Astrocyte of the spinal cord (primary cell): ENCODE data around the gene OGDH.
A peak's percentile ranks its signal among the peaks of the same experiment; 100 is the strongest.

Source experiments
- DNase-seq: peaks from one replicate; pipeline ENCODE4 v3.0.0; 2011; ENCODE audit warnings: low read depth, low spot score
- H3K4me3 ChIP-seq: 2 replicates; pipeline ENCODE4 v1.5.1; 2011; ENCODE audit warnings: low read depth, mild to moderate bottlenecking, low read length, moderate library complexity
- in situ Hi-C: cut with HindIII; loops from 2 replicates; pipeline ENCODE4 v1.10.0; 2017; ENCODE audit warnings: low sequenced_read_pairs
- TF ChIP-seq, protein P1 (sequence below): IDR thresholded peaks from 2 replicates; pipeline ENCODE4 v1.5.1; 2012; ENCODE audit warnings: low read depth, mild to moderate bottlenecking, low read length, inconsistent platforms

Gene OGDH

DNA sequence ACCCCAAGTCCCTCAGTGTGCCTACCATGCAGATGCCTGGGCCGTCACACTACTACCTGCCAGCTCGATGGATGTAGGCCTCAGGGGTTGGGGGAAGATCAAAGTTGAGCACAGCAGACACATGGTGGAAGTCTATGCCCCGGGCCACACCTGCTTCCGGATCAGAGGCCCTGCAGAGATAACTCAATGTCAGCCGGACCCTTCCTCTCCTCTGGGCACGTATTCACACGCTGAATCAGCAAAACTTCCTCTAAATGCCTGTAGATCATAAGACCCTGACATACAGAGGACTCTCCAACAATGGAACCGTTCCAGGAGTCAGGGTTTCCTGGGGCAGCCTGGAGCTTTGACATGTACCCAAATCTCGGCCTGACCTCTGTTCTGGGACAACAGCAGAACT lies 36.5 kb upstream of the OGDH start:
- in situ Hi-C loops: no loop called here
- no peak for DNase-seq
- no peak overlapping the region for H3K4me3 ChIP-seq
- TF ChIP-seq, protein P1, sequence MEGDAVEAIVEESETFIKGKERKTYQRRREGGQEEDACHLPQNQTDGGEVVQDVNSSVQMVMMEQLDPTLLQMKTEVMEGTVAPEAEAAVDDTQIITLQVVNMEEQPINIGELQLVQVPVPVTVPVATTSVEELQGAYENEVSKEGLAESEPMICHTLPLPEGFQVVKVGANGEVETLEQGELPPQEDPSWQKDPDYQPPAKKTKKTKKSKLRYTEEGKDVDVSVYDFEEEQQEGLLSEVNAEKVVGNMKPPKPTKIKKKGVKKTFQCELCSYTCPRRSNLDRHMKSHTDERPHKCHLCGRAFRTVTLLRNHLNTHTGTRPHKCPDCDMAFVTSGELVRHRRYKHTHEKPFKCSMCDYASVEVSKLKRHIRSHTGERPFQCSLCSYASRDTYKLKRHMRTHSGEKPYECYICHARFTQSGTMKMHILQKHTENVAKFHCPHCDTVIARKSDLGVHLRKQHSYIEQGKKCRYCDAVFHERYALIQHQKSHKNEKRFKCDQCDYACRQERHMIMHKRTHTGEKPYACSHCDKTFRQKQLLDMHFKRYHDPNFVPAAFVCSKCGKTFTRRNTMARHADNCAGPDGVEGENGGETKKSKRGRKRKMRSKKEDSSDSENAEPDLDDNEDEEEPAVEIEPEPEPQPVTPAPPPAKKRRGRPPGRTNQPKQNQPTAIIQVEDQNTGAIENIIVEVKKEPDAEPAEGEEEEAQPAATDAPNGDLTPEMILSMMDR: no peak

DNA sequence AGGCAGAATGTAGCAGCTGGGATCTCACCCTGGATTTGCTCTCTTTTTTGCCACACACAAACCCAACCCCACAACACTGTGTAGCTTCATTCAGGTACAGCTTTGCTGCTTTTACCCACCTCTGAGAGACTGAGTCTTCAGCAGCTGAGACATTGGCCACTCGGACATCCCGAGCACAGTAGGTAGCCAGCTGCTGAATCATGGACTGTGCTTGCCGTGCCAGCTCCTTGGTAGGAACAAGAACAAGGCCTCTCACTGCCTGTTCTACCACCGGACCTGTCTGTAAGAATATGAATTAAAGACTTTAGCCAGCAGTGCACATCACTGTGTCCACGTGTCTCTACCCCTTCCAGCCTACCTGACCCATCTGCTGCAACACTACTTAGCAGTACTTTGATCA lies 33.7 kb upstream of the OGDH start:
- H3K4me3 ChIP-seq: peak overlapping the region; percentile 97
- TF ChIP-seq, protein P1: no peak
- DNase-seq: no peak
- in situ Hi-C loops: no loop called here

DNA sequence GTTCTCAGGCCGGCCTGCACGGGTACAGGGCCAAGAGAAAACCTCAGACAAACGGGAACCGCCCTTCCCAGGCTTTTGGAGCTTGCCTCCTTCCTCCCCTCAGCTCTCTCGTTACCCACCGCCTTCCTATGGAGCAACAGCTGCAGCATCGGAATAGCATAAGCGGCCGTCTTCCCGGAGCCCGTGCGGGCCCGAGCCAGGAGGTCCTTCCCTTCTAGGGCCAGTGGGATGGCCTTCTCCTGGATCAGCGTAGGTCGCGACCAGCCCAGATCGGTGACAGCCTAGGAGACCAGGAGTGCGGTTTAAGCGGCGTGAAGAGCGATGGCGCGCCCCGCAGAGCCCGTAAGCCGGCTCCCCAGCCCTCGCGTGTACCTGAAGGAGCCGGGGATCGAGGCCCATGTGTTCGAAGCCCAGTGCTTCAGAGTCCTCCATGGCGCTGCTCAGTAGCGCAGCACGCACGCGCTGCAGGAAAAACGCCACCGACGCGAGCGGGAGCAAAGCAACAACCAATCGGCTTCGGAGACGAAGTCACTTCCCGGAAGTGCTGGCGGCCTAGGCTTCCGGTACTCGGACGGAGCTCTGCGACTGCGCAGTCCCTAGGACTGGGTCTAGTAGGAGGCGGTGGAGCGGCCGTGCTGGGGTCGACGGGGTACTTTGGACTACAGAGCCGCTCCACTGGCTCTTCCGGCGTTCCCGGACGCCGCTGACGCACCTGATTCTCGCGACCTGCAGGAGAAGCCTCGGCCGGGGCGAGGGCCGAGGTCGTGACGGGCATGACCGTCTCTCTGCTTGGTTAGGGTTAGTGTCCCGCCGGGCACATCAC lies 32.8 kb upstream of the OGDH start, which contains the start of gene DDX56:
TSS of gene DDX56 (minus strand) at position 445 of the 823 bp plus-strand sequence. CDS start at position 432, 13 bp downstream.
- TF ChIP-seq, protein P1: no peak
- in situ Hi-C loops: no loop called here
- H3K4me3 ChIP-seq: peak within 1 kb of the TSS; percentile 97
- peak; percentile 93 for DNase-seq

DNA sequence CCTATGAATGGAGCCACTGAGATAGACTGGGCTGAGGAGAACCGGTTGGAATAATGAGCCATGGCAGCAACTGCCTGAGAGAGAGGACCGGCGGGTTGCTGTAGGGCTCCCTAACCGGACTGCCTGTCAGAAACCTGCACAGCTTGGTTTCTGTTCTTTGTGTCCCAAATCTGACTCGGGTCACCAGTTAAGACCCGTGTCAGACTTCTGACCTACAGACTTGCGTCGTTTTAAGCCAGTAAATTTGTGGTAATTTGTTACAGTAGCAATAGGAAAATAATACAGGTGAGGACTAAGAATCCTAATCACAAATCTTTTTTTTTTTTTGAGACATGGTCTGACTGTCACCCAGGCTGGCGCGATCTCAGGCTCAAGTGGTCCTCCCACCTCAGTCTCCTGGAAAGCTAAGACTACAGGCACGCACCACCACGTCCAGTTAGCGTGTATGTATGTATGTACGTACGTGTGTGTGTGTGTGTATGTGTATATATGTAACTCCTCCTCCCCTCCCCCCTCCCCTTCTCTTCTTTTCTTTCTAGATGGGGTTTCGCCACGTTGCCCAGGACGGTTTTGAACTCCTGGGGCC lies 32.0 kb upstream of the OGDH start:
- no peak for DNase-seq
- in situ Hi-C loops: no loop called here
- TF ChIP-seq, protein P1: no peak
- H3K4me3 ChIP-seq: peak overlapping the region; percentile 97

DNA sequence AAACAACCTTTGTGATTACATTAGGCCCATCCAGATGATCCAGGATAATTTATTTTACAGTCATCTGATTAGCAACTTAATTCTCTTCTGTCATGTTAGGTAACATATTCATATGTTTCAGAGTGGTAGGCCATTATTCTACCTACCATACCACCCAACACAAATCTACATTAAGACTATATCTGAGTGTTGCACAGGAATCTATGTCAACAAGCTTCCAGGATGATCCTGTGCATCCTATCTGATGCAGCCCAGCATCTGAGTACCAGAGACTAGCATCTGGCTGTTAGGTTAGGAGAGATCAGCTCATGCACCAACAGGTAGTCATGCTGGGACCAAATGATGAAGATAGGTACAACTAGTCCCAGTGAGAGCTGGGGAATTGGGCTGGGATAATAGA lies 31.4 kb upstream of the OGDH start:
- in situ Hi-C loops: no loop called here
- H3K4me3 ChIP-seq: no peak overlapping the region
- DNase-seq: no peak
- TF ChIP-seq, protein P1: no peak

DNA sequence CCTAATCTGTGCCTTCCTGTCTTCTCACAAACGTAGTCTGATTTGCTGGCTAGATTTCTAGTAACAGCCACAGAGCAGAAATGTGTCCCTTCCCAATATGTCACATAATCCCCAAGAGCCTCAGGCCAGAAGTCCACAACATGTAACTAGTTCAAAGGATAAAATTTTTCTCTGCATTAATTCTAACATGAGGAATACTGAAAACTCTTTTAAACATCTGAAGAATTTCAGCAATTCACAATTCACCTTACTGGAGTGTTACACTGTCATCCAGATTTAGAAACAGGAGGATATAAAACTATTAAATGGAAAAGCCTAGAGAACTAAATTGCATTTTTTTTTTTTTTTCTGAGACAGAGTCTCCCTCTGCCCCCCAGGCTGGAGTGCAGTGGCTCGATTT lies 30.2 kb upstream of the OGDH start:
- no peak overlapping the region for H3K4me3 ChIP-seq
- in situ Hi-C loops: no loop called here
- TF ChIP-seq, protein P1: no peak
- DNase-seq: no peak
